Activated B cell treated with CpG ODN at 0.5 μM for 24 hours (primary cell): ENCODE measurements around the gene TSR3. TPM values are rescaled to one million over a fixed set of nuclear protein-coding genes. Genes with fewer than 3 reads are reported as not detected.

Experiments used
- ATAC-seq: fragments of 200-7000 bp; cut with Tn5 transposase; one replicate; pipeline ENCODE4 v1.10.0; 2021; ENCODE audit warnings: low read depth, mild to moderate bottlenecking, moderate library complexity
- CTCF ChIA-PET: fragments of 350-600 bp; sonication (Branson Sonifier 250); formaldehyde crosslinking; loops from one replicate; lab custom pipeline; 2021; ENCODE audit warnings: antibody characterized with exemption; lab: Charles Lee
- POLR2A ChIA-PET: fragments of 350-600 bp; sonication (Branson Sonifier 250); formaldehyde crosslinking; loops from one replicate; lab custom pipeline; 2021; ENCODE audit warnings: antibody characterized with exemption; lab: Charles Lee
- DNase-seq: peaks from one replicate; pipeline ENCODE4 v3.0.0; 2022
- H3K27ac Mint-ChIP-seq: one replicate; pipeline ENCODE4 v1.8.0; 2020; ENCODE audit warnings: mixed read lengths
- H3K27me3 Mint-ChIP-seq: one replicate; pipeline ENCODE4 v1.8.0; 2021; ENCODE audit warnings: mixed read lengths
- H3K36me3 Mint-ChIP-seq: one replicate; pipeline ENCODE4 v1.8.0; 2021; ENCODE audit warnings: low read depth, mixed read lengths
- H3K4me1 Mint-ChIP-seq: one replicate; pipeline ENCODE4 v1.8.0; 2021; ENCODE audit warnings: mixed read lengths
- H3K4me3 Mint-ChIP-seq: one replicate; pipeline ENCODE4 v1.8.0; 2020; ENCODE audit warnings: mild to moderate bottlenecking, mixed read lengths
- H3K9me3 Mint-ChIP-seq: one replicate; pipeline ENCODE4 v1.8.0; 2020; ENCODE audit warnings: mixed read lengths
- intact Hi-C: fragments of 100-400 bp; cut with micrococcal nuclease; formaldehyde crosslinking; loops from one replicate; pipeline ENCODE4 v1.15.1; 2024
- total RNA-seq: library from RNA; stranded (reverse); gene quantifications from 2 replicates; pipeline ENCODE4 v1.2.3, GENCODE V29; 2022
- TF ChIP-seq, protein P1 (sequence below): fragments of 200-600 bp; IDR thresholded peaks from one replicate; pipeline ENCODE4 v1.8.0; 2022; ENCODE audit warnings: antibody characterized with exemption, mild to moderate bottlenecking

Gene TSR3
- total RNA-seq, 1 donor from 2014 or later, result 45.3 TPM

DNA sequence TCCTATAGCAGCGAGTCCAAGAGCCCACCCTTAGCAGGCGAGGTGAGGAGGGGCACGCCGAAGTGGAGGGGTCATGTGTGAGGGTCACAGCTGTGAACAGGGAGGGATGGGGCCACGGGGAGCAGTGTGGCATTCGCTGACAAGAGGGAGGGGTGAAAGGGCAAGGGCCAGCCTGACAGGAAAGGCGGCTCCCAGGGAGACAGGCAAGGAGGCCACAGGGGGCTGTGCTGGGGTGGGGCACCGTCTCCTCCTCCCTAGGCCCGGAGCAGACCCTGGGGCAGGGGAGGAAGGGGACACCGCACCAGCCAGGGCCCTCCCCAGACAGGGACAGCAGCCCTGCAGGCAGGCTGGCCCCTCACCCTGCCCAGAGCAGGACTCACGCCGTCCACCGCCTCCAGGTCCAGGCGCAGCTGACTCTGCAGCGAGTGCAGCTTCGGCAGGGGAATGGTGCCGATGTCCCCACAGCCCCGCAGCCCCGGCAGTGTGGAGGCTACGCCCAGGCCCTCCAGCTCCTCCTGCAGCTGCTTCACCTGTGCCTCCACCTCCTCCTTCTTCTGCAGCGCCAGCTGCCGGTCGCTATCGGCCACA is 15.1 kb upstream of the TSR3 start:
- intact Hi-C loops, result no loop called here
- Mint-ChIP-seq H3K36me3 (peaks cover 56% of the 10 kb centered on the region), H3K27me3 (no peaks in the 10 kb centered on the region), H3K27ac (no peak overlapping the region), H3K4me1 (peaks cover 3% of the 10 kb centered on the region), H3K4me3 (no peak overlapping the region), H3K9me3 (no peaks in the 10 kb centered on the region)
- CTCF ChIA-PET, result no interaction called here
- ATAC-seq (no peak), DNase-seq (no peak)
- POLR2A ChIA-PET, result no interaction called here
- TF ChIP-seq, protein P1, sequence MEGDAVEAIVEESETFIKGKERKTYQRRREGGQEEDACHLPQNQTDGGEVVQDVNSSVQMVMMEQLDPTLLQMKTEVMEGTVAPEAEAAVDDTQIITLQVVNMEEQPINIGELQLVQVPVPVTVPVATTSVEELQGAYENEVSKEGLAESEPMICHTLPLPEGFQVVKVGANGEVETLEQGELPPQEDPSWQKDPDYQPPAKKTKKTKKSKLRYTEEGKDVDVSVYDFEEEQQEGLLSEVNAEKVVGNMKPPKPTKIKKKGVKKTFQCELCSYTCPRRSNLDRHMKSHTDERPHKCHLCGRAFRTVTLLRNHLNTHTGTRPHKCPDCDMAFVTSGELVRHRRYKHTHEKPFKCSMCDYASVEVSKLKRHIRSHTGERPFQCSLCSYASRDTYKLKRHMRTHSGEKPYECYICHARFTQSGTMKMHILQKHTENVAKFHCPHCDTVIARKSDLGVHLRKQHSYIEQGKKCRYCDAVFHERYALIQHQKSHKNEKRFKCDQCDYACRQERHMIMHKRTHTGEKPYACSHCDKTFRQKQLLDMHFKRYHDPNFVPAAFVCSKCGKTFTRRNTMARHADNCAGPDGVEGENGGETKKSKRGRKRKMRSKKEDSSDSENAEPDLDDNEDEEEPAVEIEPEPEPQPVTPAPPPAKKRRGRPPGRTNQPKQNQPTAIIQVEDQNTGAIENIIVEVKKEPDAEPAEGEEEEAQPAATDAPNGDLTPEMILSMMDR, result no peak

DNA sequence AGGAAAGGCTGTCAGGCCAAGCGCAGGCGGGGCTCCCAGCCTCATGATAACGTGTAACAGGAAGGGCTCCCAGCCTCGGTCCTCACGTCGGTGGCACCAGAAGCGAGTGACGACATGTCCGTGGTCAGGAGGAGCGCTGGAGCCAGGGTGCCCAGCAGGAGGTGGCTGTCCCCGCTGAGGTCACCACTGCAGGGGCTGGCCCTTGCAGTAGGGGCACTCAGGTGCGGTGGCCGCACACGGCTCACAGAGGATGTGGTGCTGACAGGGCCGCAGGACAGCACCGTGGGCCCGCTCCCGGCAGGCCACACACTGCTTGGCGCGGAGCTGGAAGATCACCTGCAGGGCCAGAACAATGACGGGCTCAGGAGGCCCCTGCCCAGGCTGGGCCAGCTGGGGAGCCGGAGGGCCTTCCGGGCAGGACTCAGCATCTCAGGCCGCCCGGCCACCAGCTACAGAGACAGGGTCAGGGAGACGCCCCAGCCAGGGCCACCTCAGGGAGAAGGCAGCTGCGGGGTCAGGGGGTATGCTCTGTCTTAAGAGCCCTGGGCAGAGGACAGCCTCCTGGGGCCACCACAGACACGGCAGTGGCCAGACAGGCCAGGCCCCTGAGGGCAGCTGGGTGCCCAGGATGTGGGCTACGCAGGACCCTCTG is 14.5 kb upstream of the TSR3 start:
- DNase-seq, result no peak
- ATAC-seq, result no peak
- H3K4me3 Mint-ChIP-seq, result no peak overlapping the region
- H3K36me3 Mint-ChIP-seq, result peaks cover 56% of the 10 kb centered on the region
- TF ChIP-seq, protein P1, result no peak
- no peak overlapping the region for H3K27ac Mint-ChIP-seq
- H3K4me1 Mint-ChIP-seq, result peaks cover 3% of the 10 kb centered on the region
- intact Hi-C loops, result no loop called here
- POLR2A ChIA-PET, result interaction anchor here (0.6 kb wide), 1 partner anchor 15 kb away, joined by 4 read pairs; no protein-coding TSS in a partner anchor
- no peaks in the 10 kb centered on the region for H3K27me3 Mint-ChIP-seq
- CTCF ChIA-PET, result no interaction called here
- H3K9me3 Mint-ChIP-seq, result no peaks in the 10 kb centered on the region

DNA sequence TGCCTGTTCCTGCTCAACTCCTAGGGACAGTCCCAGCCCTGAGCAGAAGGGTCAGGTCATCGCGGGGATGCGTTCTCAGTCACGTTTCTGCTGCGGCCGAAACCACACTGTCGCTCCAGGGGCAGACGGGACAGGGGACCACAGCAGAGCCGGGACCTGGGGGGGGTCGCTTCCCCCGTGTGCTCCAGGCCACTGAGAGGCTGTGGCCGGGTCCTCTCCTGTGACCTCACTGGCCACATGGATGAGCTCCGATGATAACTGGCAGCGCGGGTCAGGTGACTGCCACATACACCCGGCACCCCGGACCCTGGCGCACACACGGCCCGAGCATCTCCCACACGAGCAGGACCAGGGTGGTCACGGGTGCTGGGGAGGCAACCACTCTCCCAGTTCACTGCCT is 12.8 kb upstream of the TSR3 start:
- Mint-ChIP-seq H3K4me1 (peaks cover 3% of the 10 kb centered on the region), H3K27me3 (no peaks in the 10 kb centered on the region), H3K9me3 (no peaks in the 10 kb centered on the region), H3K27ac (no peak overlapping the region), H3K4me3 (no peak overlapping the region), H3K36me3 (peaks cover 63% of the 10 kb centered on the region)
- DNase-seq (no peak), ATAC-seq (no peak)
- TF ChIP-seq, protein P1, result no peak
- ChIA-PET POLR2A (interaction anchor here (1.0 kb wide), 1 partner anchor 17 kb away, joined by 5 read pairs; no protein-coding TSS in a partner anchor), CTCF (interaction anchor here (0.9 to 2.4 kb wide), 11 partner anchors 11 to 342 kb away, joined by 3 to 14 read pairs (median 4); partner anchors contain the start of genes JPT2 and MAPK8IP3)
- intact Hi-C loops, result loop anchor here (5.0 kb wide), 1 partner anchor 248 kb away; the partner anchor contains the start of genes CRAMP1 and IFT140

DNA sequence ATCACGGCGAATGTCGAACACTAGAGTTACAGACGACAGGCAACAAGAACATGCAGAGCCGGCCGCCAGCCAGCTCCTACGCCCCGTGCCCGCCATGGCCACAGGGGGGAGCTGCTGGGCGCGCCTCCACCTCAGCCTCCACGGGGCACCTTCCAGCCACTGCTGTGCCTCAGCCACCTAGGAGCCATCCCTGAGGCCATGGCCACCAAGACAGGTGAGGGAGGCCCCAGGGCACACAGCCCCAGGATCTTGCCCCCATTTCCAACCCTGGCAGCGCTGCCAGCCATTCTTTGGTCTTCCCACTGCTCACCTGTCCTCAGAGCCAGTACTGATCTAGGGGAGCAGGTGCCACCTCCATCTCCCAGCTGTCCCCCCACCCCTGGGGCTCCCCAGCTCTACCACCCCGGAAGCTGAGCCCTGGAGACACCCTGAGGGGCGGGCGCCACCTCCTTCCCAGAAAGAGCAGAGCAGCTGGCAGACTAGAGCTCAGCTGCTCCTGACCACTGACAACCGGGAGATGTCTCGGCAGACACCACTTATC is 11.9 kb upstream of the TSR3 start:
- no peaks in the 10 kb centered on the region for H3K27me3 Mint-ChIP-seq
- CTCF ChIA-PET, result interaction anchor here (0.6 to 2.4 kb wide), 21 partner anchors 10 to 419 kb away, joined by 3 to 14 read pairs (median 4); partner anchors contain the start of genes JPT2, MAPK8IP3, NUBP2 and SPSB3
- H3K4me1 Mint-ChIP-seq, result peaks cover 3% of the 10 kb centered on the region
- intact Hi-C loops, result loop anchor here (1.0 to 5.0 kb wide), 5 partner anchors 12 to 249 kb away; partner anchors contain the start of genes CRAMP1, GNPTG, IFT140 and TSR3
- H3K4me3 Mint-ChIP-seq, result no peak overlapping the region
- POLR2A ChIA-PET, result interaction anchor here (1.1 to 1.4 kb wide), 2 partner anchors 175 to 314 kb away, joined by 3 to 5 read pairs; partner anchors contain the start of gene JPT2
- H3K36me3 Mint-ChIP-seq, result peaks cover 63% of the 10 kb centered on the region
- TF ChIP-seq, protein P1, result no peak
- ATAC-seq (peak; percentile 96), DNase-seq (peak; percentile 72)
- no peaks in the 10 kb centered on the region for H3K9me3 Mint-ChIP-seq
- no peak overlapping the region for H3K27ac Mint-ChIP-seq
